Endodermal cell (in vitro differentiated cells): Measurements from ENCODE around the gene MIX23. TPM values are rescaled to one million over a fixed set of nuclear protein-coding genes. Genes with fewer than 3 reads are reported as not detected.

Source experiments
- DNase-seq: peaks from one replicate; pipeline ENCODE4 v3.0.0-alpha.2; 2017
- H3K27ac ChIP-seq: 2 replicates; pipeline ENCODE4 v1.5.1; 2013; ENCODE audit warnings: mild to moderate bottlenecking, low read depth, low read length, moderate library complexity
- H3K27me3 ChIP-seq: 2 replicates; pipeline ENCODE4 v1.6.1; 2013; ENCODE audit warnings: mild to moderate bottlenecking, low read length, moderate library complexity; ENCODE audit not compliant: insufficient read depth, control insufficient read depth, poor library complexity, severe bottlenecking
- H3K36me3 ChIP-seq: 2 replicates; pipeline ENCODE4 v1.7.0; 2013; ENCODE audit warnings: mild to moderate bottlenecking, low read length, moderate library complexity; ENCODE audit not compliant: control insufficient read depth, insufficient read depth
- H3K4me1 ChIP-seq: one replicate; pipeline ENCODE4 v1.7.0; 2013; ENCODE audit warnings: low read length; ENCODE audit not compliant: control insufficient read depth, insufficient read depth
- H3K4me3 ChIP-seq: 2 replicates; pipeline ENCODE4 v1.5.1; 2013; ENCODE audit warnings: mild to moderate bottlenecking, low read length, moderate library complexity
- H3K9ac ChIP-seq: 2 replicates; pipeline ENCODE4 v1.6.1; 2013; ENCODE audit warnings: mild to moderate bottlenecking, low read length, moderate library complexity; ENCODE audit not compliant: poor library complexity, severe bottlenecking; ENCODE audit errors: extremely low read depth
- H3K9me3 ChIP-seq: 2 replicates; pipeline ENCODE4 v1.6.1; 2013; ENCODE audit warnings: mild to moderate bottlenecking, low read length, moderate library complexity; ENCODE audit not compliant: control insufficient read depth
- H3K27ac Mint-ChIP-seq: 2 replicates; pipeline ENCODE4 v1.8.0; 2020; ENCODE audit warnings: mixed read lengths
- H3K27me3 Mint-ChIP-seq: 2 replicates; pipeline ENCODE4 v1.8.0; 2021; ENCODE audit warnings: mild to moderate bottlenecking, mixed read lengths; ENCODE audit not compliant: insufficient read depth
- H3K36me3 Mint-ChIP-seq: 2 replicates; pipeline ENCODE4 v1.8.0; 2020; ENCODE audit warnings: low read depth, mixed read lengths
- H3K4me1 Mint-ChIP-seq: 2 replicates; pipeline ENCODE4 v1.8.0; 2020; ENCODE audit warnings: mixed read lengths
- H3K4me3 Mint-ChIP-seq: 2 replicates; pipeline ENCODE4 v1.8.0; 2020; ENCODE audit warnings: mild to moderate bottlenecking, moderate library complexity, mixed read lengths
- H3K9me3 Mint-ChIP-seq: 2 replicates; pipeline ENCODE4 v1.8.0; 2020; ENCODE audit warnings: mild to moderate bottlenecking, mixed read lengths
- CTCF ChIP-seq: fragments of 200-600 bp; sonication (generic); conservative IDR thresholded peaks from 2 replicates; pipeline ENCODE4 v1.5.0; 2021; ENCODE audit warnings: antibody characterized with exemption, mild to moderate bottlenecking
- WGBS, 2 experiments: methylation state at CpG; one replicate each; pipeline versions ENCODE4 v1.1.5 to v1.1.7; 2013; ENCODE audit warnings: missing lambda C conversion rate in 2 of 2, mixed read lengths in 1 of 2; ENCODE audit not compliant: insufficient coverage in 1 of 2, insufficient read length in 1 of 2; 5-methylcytosine and 5-hydroxymethylcytosine counted together
- total RNA-seq, 2 donors: library from RNA; stranded (reverse); fragmentation: NEBNext Ultra II Directional in 1 of 2; extraction: Animal tissue kit (Norgen Biotek cat#: 25700) in 1 of 2; gene quantifications; 2 replicates in 1 of 2; 3 replicates in 1 of 2; pipeline ENCODE4 v1.2.1, GENCODE V29; 2021

The MIX23 gene
- total RNA-seq, 2 donors from 2014 or later, result 54.1 to 62.6 TPM

DNA sequence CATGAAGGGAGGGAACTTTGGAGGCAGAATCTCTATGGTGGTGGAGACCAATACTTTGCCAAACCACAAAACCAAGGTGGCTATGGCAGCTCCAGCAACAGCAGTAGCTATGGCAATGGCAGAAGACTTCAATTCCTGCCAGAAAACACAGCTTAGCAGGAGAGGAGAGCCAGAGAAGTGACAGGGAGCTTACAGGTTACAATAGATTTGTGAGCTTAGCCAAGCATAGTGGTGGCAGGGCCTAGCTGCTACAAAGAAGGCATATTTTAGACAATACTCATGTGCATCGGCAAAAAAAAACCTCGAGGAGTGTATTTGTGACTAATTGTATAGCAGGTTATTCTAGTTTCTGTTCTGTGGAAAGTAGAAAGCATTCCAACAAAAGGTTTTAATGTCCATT is 64.4 kb downstream of the MIX23 start:
- H3K27me3 Mint-ChIP-seq, result peaks cover 46% of the 10 kb centered on the region
- no peaks in the 10 kb centered on the region for H3K36me3 Mint-ChIP-seq
- Histone ChIP-seq H3K9ac (no peak overlapping the region), H3K27me3 (peaks cover 38% of the 10 kb centered on the region), H3K4me1 (no peaks in the 10 kb centered on the region), H3K27ac (no peak overlapping the region), H3K36me3 (no peaks in the 10 kb centered on the region), H3K4me3 (no peak overlapping the region), H3K9me3 (peaks cover 6% of the 10 kb centered on the region)
- H3K4me1 Mint-ChIP-seq, result peaks cover 2% of the 10 kb centered on the region
- WGBS, 2 experiments, result 90% methylated on average over 2 of the region's 2 CpGs; no CpG with 5 or more reads in 1 of the 2 experiments
- no peak overlapping the region for H3K4me3 Mint-ChIP-seq
- DNase-seq, result no peak
- no peak for TF ChIP-seq CTCF
- no peak overlapping the region for H3K27ac Mint-ChIP-seq
- peaks cover 18% of the 10 kb centered on the region for H3K9me3 Mint-ChIP-seq

- H3K9ac ChIP-seq, result no peak overlapping the region
- peaks cover 59% of the 10 kb centered on the region for H3K27me3 ChIP-seq
- H3K36me3 ChIP-seq, result no peaks in the 10 kb centered on the region
- no peak overlapping the region for H3K27ac ChIP-seq
- H3K4me3 ChIP-seq, result no peak overlapping the region
- no peaks in the 10 kb centered on the region for H3K4me1 ChIP-seq
- Mint-ChIP-seq H3K27me3 (peaks cover 62% of the 10 kb centered on the region), H3K4me1 (peaks cover 2% of the 10 kb centered on the region), H3K9me3 (peaks cover 18% of the 10 kb centered on the region), H3K4me3 (no peak overlapping the region), H3K36me3 (no peaks in the 10 kb centered on the region), H3K27ac (no peak overlapping the region)
- DNase-seq, result no peak
- no peak for TF ChIP-seq CTCF
- WGBS, 2 experiments, result 67 to 77% methylated on average over 3 to 5 of the region's 5 CpGs
- H3K9me3 ChIP-seq, result peaks cover 6% of the 10 kb centered on the region
Observed at GRCh38 chr3:122316368-122316767, 66.7 kb downstream of the MIX23 start.

DNA sequence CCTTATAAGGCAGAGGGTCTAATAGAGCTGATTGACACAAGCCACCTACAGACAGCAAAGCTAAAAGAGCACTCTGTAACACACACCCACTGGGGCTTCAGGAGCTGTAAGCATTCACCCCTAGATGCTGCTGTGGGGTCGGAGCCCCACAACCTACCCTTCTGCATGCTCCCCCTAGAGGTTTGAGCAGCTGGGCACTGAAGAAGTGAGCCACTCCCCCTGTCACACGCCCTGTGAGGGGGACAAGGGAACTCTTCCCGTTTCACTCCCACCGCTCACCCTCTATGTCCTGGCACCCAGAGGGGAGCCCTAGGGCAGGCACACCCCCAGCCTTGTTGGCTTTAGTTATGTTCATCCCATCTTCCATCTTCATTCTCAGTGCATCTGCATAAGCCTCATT is 67.4 kb downstream of the MIX23 start:
- peaks cover 2% of the 10 kb centered on the region for H3K4me1 Mint-ChIP-seq
- no peak overlapping the region for H3K9ac ChIP-seq
- peaks cover 11% of the 10 kb centered on the region for H3K9me3 Mint-ChIP-seq
- peaks cover 6% of the 10 kb centered on the region for H3K9me3 ChIP-seq
- peaks cover 67% of the 10 kb centered on the region for H3K27me3 ChIP-seq
- DNase-seq, result peak; percentile 78
- H3K27ac ChIP-seq, result no peak overlapping the region
- no peaks in the 10 kb centered on the region for H3K36me3 Mint-ChIP-seq
- no peaks in the 10 kb centered on the region for H3K36me3 ChIP-seq
- no peak overlapping the region for H3K4me3 Mint-ChIP-seq
- TF ChIP-seq CTCF, result peak; percentile 62
- no peak overlapping the region for H3K4me3 ChIP-seq
- H3K27ac Mint-ChIP-seq, result no peak overlapping the region
- 64 to 79% methylated on average over 4 of the region's 4 CpGs for WGBS, 2 experiments
- peaks cover 65% of the 10 kb centered on the region for H3K27me3 Mint-ChIP-seq
- no peaks in the 10 kb centered on the region for H3K4me1 ChIP-seq
